GM23248 (cell line): ENCODE data around the gene ZNF33A.

Experiments used
- EZH2 ChIP-seq: fragments of 200-600 bp; sonication (generic); IDR thresholded peaks from 2 replicates; pipeline ENCODE4 v1.6.1; 2018; ENCODE audit warnings: antibody characterized with exemption, mild to moderate bottlenecking; ENCODE audit not compliant: insufficient read depth, poor library complexity, severe bottlenecking
- EZH2phosphoT487 ChIP-seq: fragments of 200-600 bp; sonication (generic); IDR thresholded peaks from 2 replicates; pipeline ENCODE4 v1.6.1; 2018; ENCODE audit warnings: antibody characterized with exemption, moderate library complexity, mild to moderate bottlenecking, low read depth; ENCODE audit not compliant: insufficient read depth

DNA sequence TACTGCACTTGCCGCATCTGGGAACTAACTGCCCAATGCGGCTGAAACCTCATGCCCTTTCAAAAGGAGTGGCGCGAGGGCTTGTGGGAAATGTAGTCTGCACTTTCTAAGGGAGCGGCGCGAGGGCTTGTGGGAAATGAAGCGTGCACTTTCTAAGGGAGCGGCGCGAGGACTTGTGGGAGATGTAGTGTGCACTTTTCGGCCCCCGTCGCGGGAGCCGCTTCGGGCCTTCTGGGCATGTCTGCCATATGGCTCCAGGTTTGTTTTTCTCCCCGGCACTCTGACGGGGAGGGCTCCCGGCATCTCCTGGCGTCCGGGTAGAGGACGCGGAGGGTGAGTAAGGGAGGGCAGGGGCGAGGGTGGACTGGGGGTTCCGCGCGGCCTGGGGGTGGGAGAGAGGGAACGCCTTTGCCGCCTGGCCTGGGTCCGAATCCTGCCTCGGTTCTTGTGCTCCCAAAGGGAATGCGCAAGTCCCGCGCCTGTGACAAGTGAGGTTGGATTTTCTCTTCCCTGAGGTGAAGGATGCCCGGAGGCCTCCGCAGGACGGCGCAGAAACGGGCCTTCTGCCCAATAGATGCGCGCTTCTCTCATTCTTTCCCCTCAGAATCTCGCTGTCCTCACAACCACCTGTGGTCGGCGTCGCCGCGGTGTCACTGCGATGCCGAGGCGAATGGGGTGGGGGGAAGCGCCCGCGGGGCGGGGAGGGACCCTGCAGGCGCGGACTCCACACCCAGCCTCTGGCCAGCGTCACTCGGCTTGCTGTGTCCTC, 83.9 kb downstream of the ZNF33A start, which contains the start of gene ZNF37A:
- TF ChIP-seq EZH2 (no peak), EZH2phosphoT487 (no peak)
